ENCODE measurements around the gene ST6GALNAC1. TPM values are rescaled to one million over a fixed set of nuclear protein-coding genes. Genes with fewer than 3 reads are reported as not detected.
"Not testable (repeated sequence)": the region's sequence is repeated elsewhere in the genome, so short reads cannot be mapped to it uniquely, and the experiment has no call there.

ST6GALNAC1 gene
- total RNA-seq, 1 experiment from 2014 or later, result not detected

DNA sequence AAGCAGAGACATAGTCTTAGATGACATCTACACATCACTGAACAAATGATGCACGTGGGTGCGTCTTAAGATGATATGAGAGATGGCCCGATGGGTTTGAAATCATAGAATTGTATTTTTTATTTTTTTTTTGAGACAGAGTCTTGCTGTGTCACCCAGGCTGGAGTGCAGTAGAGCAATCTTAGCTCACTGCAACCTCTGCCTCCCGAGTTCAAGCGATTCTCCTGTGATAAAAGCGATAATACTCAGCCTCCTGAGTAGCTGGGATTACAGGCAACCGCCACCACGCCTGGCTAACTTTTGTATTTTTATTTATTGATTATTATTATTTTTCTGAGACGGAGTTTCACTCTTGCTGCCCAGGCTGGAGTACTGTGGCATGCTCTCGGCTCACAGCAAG is 5.3 kb downstream of the ST6GALNAC1 start:
- TF ChIP-seq EZH2phosphoT487 (IDR thresholded peaks at IDR 0.05; ENCODE audit: borderline replicate concordance), result no peak
- TF ChIP-seq, protein P1, sequence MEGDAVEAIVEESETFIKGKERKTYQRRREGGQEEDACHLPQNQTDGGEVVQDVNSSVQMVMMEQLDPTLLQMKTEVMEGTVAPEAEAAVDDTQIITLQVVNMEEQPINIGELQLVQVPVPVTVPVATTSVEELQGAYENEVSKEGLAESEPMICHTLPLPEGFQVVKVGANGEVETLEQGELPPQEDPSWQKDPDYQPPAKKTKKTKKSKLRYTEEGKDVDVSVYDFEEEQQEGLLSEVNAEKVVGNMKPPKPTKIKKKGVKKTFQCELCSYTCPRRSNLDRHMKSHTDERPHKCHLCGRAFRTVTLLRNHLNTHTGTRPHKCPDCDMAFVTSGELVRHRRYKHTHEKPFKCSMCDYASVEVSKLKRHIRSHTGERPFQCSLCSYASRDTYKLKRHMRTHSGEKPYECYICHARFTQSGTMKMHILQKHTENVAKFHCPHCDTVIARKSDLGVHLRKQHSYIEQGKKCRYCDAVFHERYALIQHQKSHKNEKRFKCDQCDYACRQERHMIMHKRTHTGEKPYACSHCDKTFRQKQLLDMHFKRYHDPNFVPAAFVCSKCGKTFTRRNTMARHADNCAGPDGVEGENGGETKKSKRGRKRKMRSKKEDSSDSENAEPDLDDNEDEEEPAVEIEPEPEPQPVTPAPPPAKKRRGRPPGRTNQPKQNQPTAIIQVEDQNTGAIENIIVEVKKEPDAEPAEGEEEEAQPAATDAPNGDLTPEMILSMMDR (IDR thresholded peaks at IDR 0.05 in 2 of 3, conservative IDR thresholded peaks at IDR 0.05 in 1 of 3; ENCODE audit: borderline replicate concordance in 1 of 3, insufficient read depth in 1 of 3, low read depth in 2 of 3, low read length in 2 of 3), result no peak
- TF ChIP-seq EGR1 (IDR thresholded peaks at IDR 0.05; ENCODE audit: low read depth), result no peak
- TF ChIP-seq YY1 (IDR thresholded peaks at IDR 0.05; ENCODE audit: extremely low read depth, insufficient replicate concordance, low read depth, low read length), result no peak
- TF ChIP-seq, protein P2, sequence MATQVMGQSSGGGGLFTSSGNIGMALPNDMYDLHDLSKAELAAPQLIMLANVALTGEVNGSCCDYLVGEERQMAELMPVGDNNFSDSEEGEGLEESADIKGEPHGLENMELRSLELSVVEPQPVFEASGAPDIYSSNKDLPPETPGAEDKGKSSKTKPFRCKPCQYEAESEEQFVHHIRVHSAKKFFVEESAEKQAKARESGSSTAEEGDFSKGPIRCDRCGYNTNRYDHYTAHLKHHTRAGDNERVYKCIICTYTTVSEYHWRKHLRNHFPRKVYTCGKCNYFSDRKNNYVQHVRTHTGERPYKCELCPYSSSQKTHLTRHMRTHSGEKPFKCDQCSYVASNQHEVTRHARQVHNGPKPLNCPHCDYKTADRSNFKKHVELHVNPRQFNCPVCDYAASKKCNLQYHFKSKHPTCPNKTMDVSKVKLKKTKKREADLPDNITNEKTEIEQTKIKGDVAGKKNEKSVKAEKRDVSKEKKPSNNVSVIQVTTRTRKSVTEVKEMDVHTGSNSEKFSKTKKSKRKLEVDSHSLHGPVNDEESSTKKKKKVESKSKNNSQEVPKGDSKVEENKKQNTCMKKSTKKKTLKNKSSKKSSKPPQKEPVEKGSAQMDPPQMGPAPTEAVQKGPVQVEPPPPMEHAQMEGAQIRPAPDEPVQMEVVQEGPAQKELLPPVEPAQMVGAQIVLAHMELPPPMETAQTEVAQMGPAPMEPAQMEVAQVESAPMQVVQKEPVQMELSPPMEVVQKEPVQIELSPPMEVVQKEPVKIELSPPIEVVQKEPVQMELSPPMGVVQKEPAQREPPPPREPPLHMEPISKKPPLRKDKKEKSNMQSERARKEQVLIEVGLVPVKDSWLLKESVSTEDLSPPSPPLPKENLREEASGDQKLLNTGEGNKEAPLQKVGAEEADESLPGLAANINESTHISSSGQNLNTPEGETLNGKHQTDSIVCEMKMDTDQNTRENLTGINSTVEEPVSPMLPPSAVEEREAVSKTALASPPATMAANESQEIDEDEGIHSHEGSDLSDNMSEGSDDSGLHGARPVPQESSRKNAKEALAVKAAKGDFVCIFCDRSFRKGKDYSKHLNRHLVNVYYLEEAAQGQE (IDR thresholded peaks at IDR 0.05; ENCODE audit: low read depth), result no peak
- no peak for TF ChIP-seq FOSL1 (IDR thresholded peaks at IDR 0.05; ENCODE audit: low read depth)
- TF ChIP-seq CEBPB (IDR thresholded peaks at IDR 0.05; ENCODE audit: low read depth), result no peak
- no peak for TF ChIP-seq JUND (IDR thresholded peaks at IDR 0.05)
- TF ChIP-seq SRF (IDR thresholded peaks at IDR 0.05; ENCODE audit: low read depth), result no peak
- no peak for TF ChIP-seq RAD21 (IDR thresholded peaks at IDR 0.05; ENCODE audit: low read depth)
- TF ChIP-seq SP1 (IDR thresholded peaks at IDR 0.05; ENCODE audit: low read depth), result no peak
- TF ChIP-seq TCF7L2 (IDR thresholded peaks at IDR 0.05; ENCODE audit: borderline replicate concordance, extremely low read depth, insufficient read depth, insufficient read length), result no peak
- TF ChIP-seq ZNF274 (IDR thresholded peaks at IDR 0.05; ENCODE audit: low read depth, low read length), result no peak
- no peak for TF ChIP-seq CBX3 (IDR thresholded peaks at IDR 0.05; ENCODE audit: low read depth)
- TF ChIP-seq EZH2 (IDR thresholded peaks at IDR 0.05), result no peak
- no peak for TF ChIP-seq ELF1 (IDR thresholded peaks at IDR 0.05; ENCODE audit: borderline replicate concordance, low read depth)
- no peak for TF ChIP-seq SIN3A (IDR thresholded peaks at IDR 0.05; ENCODE audit: low read depth)
- ChIA-PET POLR2A (no interaction called here), RAD21 (ENCODE audit: low non-redundant PET in 1 of 2, low total read pairs in 2 of 2, uncharacterized antibody in 2 of 2, unreplicated experiment in 2 of 2) (no interaction called here), CTCF (interaction anchor here (2.1 kb wide), 1 partner anchor 14 kb away, joined by 9 read pairs; no protein-coding TSS in a partner anchor)
- Histone ChIP-seq H2AFZ (ENCODE audit: low read depth, low read length, poor library complexity, severe bottlenecking) (no peak overlapping the region), H3K4me3 (replicated peaks in 1 of 2; ENCODE audit: low read depth in 1 of 2, low read length in 2 of 2) (no peak overlapping the region), H3K4me2 (ENCODE audit: low read length) (no peak overlapping the region), H3K9me2 (ENCODE audit: insufficient read depth) (no peaks in the 10 kb centered on the region), H3K27me3 (ENCODE audit: insufficient read depth, low read length) (no peaks in the 10 kb centered on the region), H3K9ac (ENCODE audit: low read length) (no peak overlapping the region), H3K27ac (ENCODE audit: low read depth, low read length) (no peak overlapping the region), H3K9me3 (ENCODE audit: control insufficient read depth in 1 of 2, insufficient read depth in 1 of 2, low read depth in 1 of 2, low read length in 2 of 2) (no peaks in the 10 kb centered on the region), H3K79me2 (ENCODE audit: insufficient read depth, low read length) (no peaks in the 10 kb centered on the region), H3K36me3 (ENCODE audit: control insufficient read depth in 1 of 2, insufficient read depth in 2 of 2, low read length in 2 of 2) (no peaks in the 10 kb centered on the region), H4K20me1 (ENCODE audit: insufficient read depth) (no peaks in the 10 kb centered on the region), H3K4me1 (ENCODE audit: control insufficient read depth in 1 of 2, insufficient read depth in 2 of 2, low read length in 2 of 2) (peaks cover 7 to 13% of the 10 kb centered on the region in 2 experiments; a peak in 3 of 4 replicates)
- intact Hi-C loops (cut with micrococcal nuclease), result no loop called here
- no TSS peak for BruUV-seq (replicated peaks)
- ATAC-seq (no peak), DNase-seq (ENCODE audit: low read depth, low spot score) (no peak)

DNA sequence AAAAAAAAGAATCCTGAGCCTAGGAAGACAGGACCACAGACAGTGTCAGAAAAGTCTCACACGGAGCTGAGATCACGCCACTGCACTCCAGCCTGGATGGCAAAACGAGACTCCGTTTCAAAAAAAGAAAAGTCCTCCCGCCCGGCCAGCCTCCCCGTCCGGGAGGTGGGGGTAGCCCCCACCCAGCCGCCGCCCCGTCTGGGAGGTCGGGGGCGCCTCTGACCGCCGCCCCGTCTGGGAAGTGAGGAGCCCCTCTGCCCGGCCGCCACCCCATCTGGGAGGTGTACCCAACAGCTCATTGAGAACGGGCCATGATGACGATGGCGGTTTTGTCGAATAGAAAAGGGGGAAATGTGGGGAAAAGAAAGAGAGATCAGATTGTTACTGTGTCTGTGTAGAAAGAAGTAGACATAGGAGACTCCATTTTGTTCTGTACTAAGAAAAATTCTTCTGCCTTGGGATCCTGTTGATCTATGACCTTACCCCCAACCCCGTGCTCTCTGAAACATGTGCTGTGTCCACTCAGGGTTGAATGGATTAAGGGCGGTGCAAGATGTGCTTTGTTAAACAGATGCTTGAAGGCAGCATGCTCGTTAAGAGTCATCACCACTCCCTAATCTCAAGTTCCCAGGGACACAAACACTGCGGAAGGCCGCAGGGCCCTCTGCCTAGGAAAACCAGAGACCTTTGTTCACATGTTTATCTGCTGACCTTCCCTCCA is 6.9 kb downstream of the ST6GALNAC1 start:
- H3K9ac ChIP-seq (ENCODE audit: low read length); ATAC-seq; H3K4me2 ChIP-seq (ENCODE audit: low read length); H3K9me2 ChIP-seq (ENCODE audit: insufficient read depth); H3K27me3 ChIP-seq (ENCODE audit: insufficient read depth, low read length); RAD21 ChIA-PET (ENCODE audit: low non-redundant PET in 1 of 2, low total read pairs in 2 of 2, uncharacterized antibody in 2 of 2, unreplicated experiment in 2 of 2); POLR2A ChIA-PET; H4K20me1 ChIP-seq (ENCODE audit: insufficient read depth); H2AFZ ChIP-seq (ENCODE audit: low read depth, low read length, poor library complexity, severe bottlenecking); H3K36me3 ChIP-seq (ENCODE audit: control insufficient read depth in 1 of 2, insufficient read depth in 2 of 2, low read length in 2 of 2); H3K4me3 ChIP-seq (replicated peaks in 1 of 2; ENCODE audit: low read depth in 1 of 2, low read length in 2 of 2); intact Hi-C loops (cut with micrococcal nuclease); DNase-seq (ENCODE audit: low read depth, low spot score); H3K27ac ChIP-seq (ENCODE audit: low read depth, low read length); H3K9me3 ChIP-seq (ENCODE audit: control insufficient read depth in 1 of 2, insufficient read depth in 1 of 2, low read depth in 1 of 2, low read length in 2 of 2); H3K4me1 ChIP-seq (ENCODE audit: control insufficient read depth in 1 of 2, insufficient read depth in 2 of 2, low read length in 2 of 2); BruUV-seq (replicated peaks); H3K79me2 ChIP-seq (ENCODE audit: insufficient read depth, low read length): not testable (repeated sequence)
- CTCF ChIA-PET, result interaction anchor here (2.5 kb wide), 1 partner anchor 13 kb away, joined by 12 read pairs; no protein-coding TSS in a partner anchor

All from HCT116 (cell line).